HepG2 (cell line): ENCODE results near the gene ZDHHC16. TPM values are rescaled to one million over a fixed set of nuclear protein-coding genes. Genes with fewer than 3 reads are reported as not detected.

Source experiments
- ATAC-seq: fragments of 200-7000 bp; cut with Tn5 transposase; 3 replicates; pipeline ENCODE4 v1.9.1; 2020; ENCODE audit warnings: mild to moderate bottlenecking, moderate library complexity
- BruUV-seq: library from RNA; stranded (reverse); fragments of 400-500 nt; replicated peaks from 2 replicates; lab custom pipeline; 2021; lab: Mats Ljungman, UMichigan
- CTCF ChIA-PET: fragments of 300-600 bp; formaldehyde crosslinking; extraction: SDS; loops from one replicate; lab custom pipeline; 2021; ENCODE audit warnings: low total read pairs, inconsistent platforms, low intra/inter-chr PET ratio; lab: Yijun Ruan, JAX
- POLR2A ChIA-PET: fragments of 350-600 bp; sonication (Branson Sonifier 250); formaldehyde crosslinking; loops from one replicate; lab custom pipeline; 2020; ENCODE audit warnings: antibody characterized with exemption, inconsistent platforms; lab: Yijun Ruan, JAX
- DNase-seq: peaks from one replicate; pipeline ENCODE4 v3.0.0-alpha.2; 2015; ENCODE audit warnings: low spot score
- FAIRE-seq: peaks from 3 replicates; lab custom pipeline; 2011; peaks lifted over from hg19 to GRCh38; lab: Jason Lieb, UNC
- H2AFZ ChIP-seq: one replicate; pipeline ENCODE4 v1.6.1; 2011; ENCODE audit warnings: low read length, inconsistent platforms
- H3K27ac ChIP-seq: fragments of 300-600 bp; 3 replicates; pipeline ENCODE4 v1.8.0; 2011; ENCODE audit warnings: mixed run types, mild to moderate bottlenecking, mixed read lengths, low read length, inconsistent platforms; ENCODE audit not compliant: insufficient read depth; ENCODE audit errors: extremely low read length
- H3K27me3 ChIP-seq, 2 experiments: fragments of 200-600 bp in 1 of 2; 2 replicates in 1 of 2; 3 replicates in 1 of 2; pipeline versions ENCODE4 v1.6.0 to v1.8.0; 2011; ENCODE audit warnings: low read length in 2 of 2, mild to moderate bottlenecking in 2 of 2, moderate library complexity in 2 of 2, inconsistent platforms in 1 of 2; ENCODE audit not compliant: insufficient read depth in 2 of 2, control insufficient read depth in 1 of 2
- H3K36me3 ChIP-seq, 2 experiments: fragments of 200-600 bp in 1 of 2; replicated peaks in 1 of 2; 2 replicates in 1 of 2; 3 replicates in 1 of 2; pipeline versions ENCODE4 v1.5.1 to v1.8.0; 2011; ENCODE audit warnings: low read length in 2 of 2, inconsistent platforms in 1 of 2; ENCODE audit not compliant: insufficient read depth in 2 of 2, control insufficient read depth in 1 of 2
- H3K4me1 ChIP-seq: 2 replicates; pipeline ENCODE4 v1.5.1; 2012; ENCODE audit warnings: low read length, inconsistent platforms; ENCODE audit not compliant: insufficient read depth
- H3K4me2 ChIP-seq: 2 replicates; pipeline ENCODE4 v1.6.0; 2011; ENCODE audit warnings: low read depth, low read length, inconsistent platforms
- H3K4me3 ChIP-seq, 3 experiments: fragments of 200-600 bp in 1 of 3; sonication (generic), shearing (Covaris generic) in 1 of 3; replicated peaks in 1 of 3; 2 replicates each; pipeline ENCODE4 v1.5.1; 2011 to 2016; ENCODE audit warnings: low read length in 3 of 3, inconsistent platforms in 2 of 3, low read depth in 2 of 3, mild to moderate bottlenecking in 2 of 3, control low read depth in 1 of 3, mixed read lengths in 1 of 3; ENCODE audit not compliant: insufficient read depth in 1 of 3
- H3K79me2 ChIP-seq: one replicate; pipeline ENCODE4 v1.6.1; 2011; ENCODE audit warnings: low read length, inconsistent platforms; ENCODE audit not compliant: insufficient read depth
- H3K9ac ChIP-seq: 2 replicates; pipeline ENCODE4 v1.6.0; 2011; ENCODE audit warnings: mild to moderate bottlenecking, low read depth, low read length, inconsistent platforms; ENCODE audit not compliant: insufficient read depth
- H3K9me3 ChIP-seq: 2 replicates; pipeline ENCODE4 v1.5.1; 2012; ENCODE audit warnings: mild to moderate bottlenecking, low read length
- H4K20me1 ChIP-seq: 2 replicates; pipeline ENCODE4 v1.6.0; 2011; ENCODE audit warnings: inconsistent platforms, mild to moderate bottlenecking, low read length, moderate library complexity; ENCODE audit not compliant: insufficient read depth
- BCLAF1 ChIP-seq: fragments of 450-650 bp; IDR thresholded peaks from 2 replicates; pipeline ENCODE4 v1.6.1; 2017; ENCODE audit warnings: mild to moderate bottlenecking
- EEA1 ChIP-seq: sonication (generic); formaldehyde crosslinking; IDR thresholded peaks from 2 replicates; pipeline ENCODE4 v1.5.1; 2020; ENCODE audit warnings: mild to moderate bottlenecking, missing genetic modification reagents, borderline replicate concordance
- FOXP4 ChIP-seq: sonication (generic); formaldehyde crosslinking; IDR thresholded peaks from 2 replicates; pipeline ENCODE4 v1.4.0; 2020; ENCODE audit warnings: missing genetic modification reagents
- MTERF4 ChIP-seq: sonication (generic); formaldehyde crosslinking; IDR thresholded peaks from 2 replicates; pipeline ENCODE4 v1.8.0; 2023; ENCODE audit warnings: mild to moderate bottlenecking, missing genetic modification reagents
- ONECUT2 ChIP-seq: sonication (generic); formaldehyde crosslinking; IDR thresholded peaks from 2 replicates; pipeline ENCODE4 v1.4.0; 2020; ENCODE audit warnings: missing genetic modification reagents
- TGIF2 ChIP-seq: IDR thresholded peaks from 2 replicates; pipeline ENCODE4 v1.6.1; 2016; ENCODE audit warnings: control low read depth, missing compliant biosample characterization
- ZNF737 ChIP-seq: sonication (generic); formaldehyde crosslinking; IDR thresholded peaks from 2 replicates; pipeline ENCODE4 v1.5.0; 2020; ENCODE audit warnings: missing genetic modification reagents, mild to moderate bottlenecking, borderline replicate concordance
- ZNF766 ChIP-seq: sonication (generic); formaldehyde crosslinking; IDR thresholded peaks from 2 replicates; pipeline ENCODE4 v1.5.0; 2020; ENCODE audit warnings: missing genetic modification reagents, borderline replicate concordance
- ZSCAN31 ChIP-seq: sonication (generic); formaldehyde crosslinking; IDR thresholded peaks from 2 replicates; pipeline ENCODE4 v1.5.0; 2020; ENCODE audit warnings: low read depth, mild to moderate bottlenecking, missing genetic modification reagents
- WGBS: methylation state at CpG from one replicate; pipeline ENCODE4 v1.1.6; 2017; ENCODE audit warnings: low lambda C conversion rate; 5-methylcytosine and 5-hydroxymethylcytosine counted together
- in situ Hi-C: cut with HindIII; loops from 2 replicates; pipeline ENCODE4 v1.10.0; 2017; ENCODE audit warnings: low pct_unique_long_range_greater_than_20kb; ENCODE audit not compliant: extremely low pct_ligation_motif_present
- intact Hi-C: fragments of 100-400 bp; cut with micrococcal nuclease; formaldehyde crosslinking; loops from one replicate; pipeline ENCODE4 v1.10.0; 2022; ENCODE audit not compliant: unreplicated experiment
- polyA plus RNA-seq, 8 experiments: library from polyadenylated mRNA; depleted of rRNA in 3 of 8; stranded (reverse) in 7 of 8; unstranded in 1 of 8; fragments of >200 nt; fragmentation: Illumina TruSeq in 4 of 8; extraction: Trizol in 4 of 8; gene quantifications; 2 replicates each; pipeline versions ENCODE4 v1.2.1 to v1.2.3, GENCODE V29; 2011 to 2016; ENCODE audit warnings: low read depth in 4 of 8, missing spikeins in 1 of 8, mixed read lengths in 1 of 8; ENCODE audit not compliant: insufficient read depth in 1 of 8
- total RNA-seq, 5 experiments: library from RNA; depleted of rRNA; stranded (reverse); fragments of >200 nt; fragmentation: Illumina TruSeq; extraction: Trizol; gene quantifications; 2 replicates each; pipeline ENCODE4 v1.2.3, GENCODE V29; 2016; ENCODE audit warnings: low read depth in 1 of 5
- TF ChIP-seq, protein P1 (sequence below): sonication (generic); formaldehyde crosslinking; IDR thresholded peaks from 2 replicates; pipeline ENCODE4 v1.4.0; 2020; ENCODE audit warnings: mild to moderate bottlenecking, missing genetic modification reagents
- TF ChIP-seq, protein P2 (sequence below): sonication (generic); formaldehyde crosslinking; IDR thresholded peaks from 2 replicates; pipeline ENCODE4 v1.5.1; 2020; ENCODE audit warnings: missing genetic modification reagents, mild to moderate bottlenecking, borderline replicate concordance
- TF ChIP-seq, protein P3 (sequence below): sonication (generic); formaldehyde crosslinking; IDR thresholded peaks from 2 replicates; pipeline ENCODE4 v1.8.0; 2022; ENCODE audit warnings: missing genetic modification reagents, mild to moderate bottlenecking, moderate library complexity, borderline replicate concordance

Gene ZDHHC16
- total and polyA plus RNA-seq, 2 of the 13 experiments (the other 11 are each of a cell fraction or from before 2014, with no cell fraction given) = 40.8 to 41.8 TPM

DNA sequence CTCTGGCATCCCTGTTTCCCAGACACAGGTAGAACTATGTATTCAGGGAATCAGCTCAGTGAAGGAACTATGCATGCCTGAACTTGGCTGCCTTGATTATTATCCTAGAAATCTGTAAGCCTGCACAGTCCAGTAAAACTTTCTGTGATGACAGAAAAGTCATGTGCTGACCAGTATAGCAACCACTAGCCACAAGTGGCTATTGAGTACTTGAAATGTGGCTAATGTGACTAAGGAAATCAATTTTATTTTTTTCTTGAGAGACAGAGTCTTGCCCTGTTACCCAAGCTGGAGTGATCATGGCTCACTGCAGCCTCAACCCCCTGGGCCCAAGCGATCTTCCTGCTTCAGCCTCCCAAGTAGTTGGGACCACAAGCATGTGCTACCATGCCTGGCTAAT lies 3.7 kb upstream of the ZDHHC16 start (continued):
- TF ChIP-seq MTERF4 (CRISPR knock-in tag) (no peak), ZSCAN31 (CRISPR knock-in tag) (no peak), FOXP4 (CRISPR knock-in tag) (no peak), EEA1 (no peak), BCLAF1 (no peak)
- TF ChIP-seq, all 625 proteins: peak for 0

DNA sequence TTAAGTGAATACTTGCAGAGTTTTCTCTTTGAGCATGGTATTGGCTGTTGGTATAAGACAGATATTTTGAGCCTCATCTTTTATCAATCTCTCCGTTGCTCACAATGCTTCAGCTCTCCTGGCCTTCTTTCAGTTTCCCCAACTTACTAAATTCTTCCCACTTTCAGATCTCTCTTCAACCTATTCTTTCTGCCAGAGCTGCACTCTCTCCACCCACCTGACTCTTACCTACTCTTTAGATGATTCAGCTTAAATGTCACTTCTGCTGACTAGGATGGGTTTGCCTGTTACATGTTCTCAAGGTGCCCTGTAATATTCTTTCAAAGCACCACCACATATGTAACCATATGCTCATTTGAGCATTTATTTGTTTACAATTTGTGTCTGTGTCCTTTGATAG lies 1.8 kb upstream of the ZDHHC16 start:
- in situ Hi-C loops = no loop called here
- CTCF ChIA-PET = interaction anchor here (2.3 kb wide), 1 partner anchor 37 kb away, joined by 12 read pairs; no protein-coding TSS in a partner anchor
- WGBS = 100% methylated on average over 1 of the region's 1 CpG

More for the DNA sequence above, 1.8 kb upstream of the ZDHHC16 start:
- H3K4me2 ChIP-seq = peak overlapping the region; percentile 89
- no peak overlapping the region for H3K9ac ChIP-seq
- ATAC-seq (no peak), DNase-seq (no peak), FAIRE-seq (no peak)
- H4K20me1 ChIP-seq = peaks cover 8% of the 10 kb centered on the region; the same call in 1 of the 2 replicates
- intact Hi-C loops = loop anchor here (2.0 kb wide), 1 partner anchor 15 kb away; no protein-coding TSS in a partner anchor
- no peaks in the 10 kb centered on the region for H3K9me3 ChIP-seq
- POLR2A ChIA-PET = interaction anchor here (0.6 kb wide), 1 partner anchor 139 kb away, joined by 3 read pairs; no protein-coding TSS in a partner anchor
- peaks cover 0 to 9% of the 10 kb centered on the region in 2 experiments; a peak in 3 of 5 replicates for H3K36me3 ChIP-seq
- H3K27ac ChIP-seq = no peak overlapping the region
- H3K79me2 ChIP-seq = peaks cover 30% of the 10 kb centered on the region
- peaks cover 41% of the 10 kb centered on the region for H3K4me1 ChIP-seq
- H2AFZ ChIP-seq = no peak overlapping the region
- no peak overlapping the region; a peak in 2 of 6 replicates for H3K4me3 ChIP-seq
- no peaks in the 10 kb centered on the region; a peak in 1 of 5 replicates for H3K27me3 ChIP-seq
- TF ChIP-seq, protein P1, sequence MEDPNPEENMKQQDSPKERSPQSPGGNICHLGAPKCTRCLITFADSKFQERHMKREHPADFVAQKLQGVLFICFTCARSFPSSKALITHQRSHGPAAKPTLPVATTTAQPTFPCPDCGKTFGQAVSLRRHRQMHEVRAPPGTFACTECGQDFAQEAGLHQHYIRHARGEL (CRISPR knock-in tag) = no peak
- TF ChIP-seq ONECUT2 (CRISPR knock-in tag) (no peak), ZNF766 (CRISPR knock-in tag) (no peak), TGIF2 (no peak), ZNF737 (no peak)
- TF ChIP-seq, protein P2, sequence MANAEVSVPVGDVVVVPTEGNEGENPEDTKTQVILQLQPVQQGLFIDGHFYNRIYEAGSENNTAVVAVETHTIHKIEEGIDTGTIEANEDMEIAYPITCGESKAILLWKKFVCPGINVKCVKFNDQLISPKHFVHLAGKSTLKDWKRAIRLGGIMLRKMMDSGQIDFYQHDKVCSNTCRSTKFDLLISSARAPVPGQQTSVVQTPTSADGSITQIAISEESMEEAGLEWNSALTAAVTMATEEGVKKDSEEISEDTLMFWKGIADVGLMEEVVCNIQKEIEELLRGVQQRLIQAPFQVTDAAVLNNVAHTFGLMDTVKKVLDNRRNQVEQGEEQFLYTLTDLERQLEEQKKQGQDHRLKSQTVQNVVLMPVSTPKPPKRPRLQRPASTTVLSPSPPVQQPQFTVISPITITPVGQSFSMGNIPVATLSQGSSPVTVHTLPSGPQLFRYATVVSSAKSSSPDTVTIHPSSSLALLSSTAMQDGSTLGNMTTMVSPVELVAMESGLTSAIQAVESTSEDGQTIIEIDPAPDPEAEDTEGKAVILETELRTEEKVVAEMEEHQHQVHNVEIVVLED = no peak
- TF ChIP-seq, protein P3, sequence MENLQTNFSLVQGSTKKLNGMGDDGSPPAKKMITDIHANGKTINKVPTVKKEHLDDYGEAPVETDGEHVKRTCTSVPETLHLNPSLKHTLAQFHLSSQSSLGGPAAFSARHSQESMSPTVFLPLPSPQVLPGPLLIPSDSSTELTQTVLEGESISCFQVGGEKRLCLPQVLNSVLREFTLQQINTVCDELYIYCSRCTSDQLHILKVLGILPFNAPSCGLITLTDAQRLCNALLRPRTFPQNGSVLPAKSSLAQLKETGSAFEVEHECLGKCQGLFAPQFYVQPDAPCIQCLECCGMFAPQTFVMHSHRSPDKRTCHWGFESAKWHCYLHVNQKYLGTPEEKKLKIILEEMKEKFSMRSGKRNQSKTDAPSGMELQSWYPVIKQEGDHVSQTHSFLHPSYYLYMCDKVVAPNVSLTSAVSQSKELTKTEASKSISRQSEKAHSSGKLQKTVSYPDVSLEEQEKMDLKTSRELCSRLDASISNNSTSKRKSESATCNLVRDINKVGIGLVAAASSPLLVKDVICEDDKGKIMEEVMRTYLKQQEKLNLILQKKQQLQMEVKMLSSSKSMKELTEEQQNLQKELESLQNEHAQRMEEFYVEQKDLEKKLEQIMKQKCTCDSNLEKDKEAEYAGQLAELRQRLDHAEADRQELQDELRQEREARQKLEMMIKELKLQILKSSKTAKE (CRISPR knock-in tag) = no peak
- no TSS peak for BruUV-seq
